H1 (cell line): ENCODE data around the gene PLTP. TPM values are rescaled to one million over a fixed set of nuclear protein-coding genes. Genes with fewer than 3 reads are reported as not detected.

Source experiments
- CTCF ChIA-PET: fragments of 300-600 bp; sonication (Branson Sonifier 250); formaldehyde crosslinking; loops from one replicate; lab custom pipeline; 2021; ENCODE audit not compliant: partially characterized antibody; lab: Charles Lee
- POLR2A ChIA-PET: fragments of 300-600 bp; sonication (Branson Sonifier 250); formaldehyde crosslinking; loops from one replicate; lab custom pipeline; 2021; ENCODE audit warnings: inconsistent platforms; ENCODE audit not compliant: partially characterized antibody; lab: Charles Lee
- DNase-seq, 2 experiments: peaks; one replicate each; pipeline versions ENCODE4 v3.0.0 to v3.0.0-alpha.2; 2010 to 2022; ENCODE audit warnings: low spot score in 2 of 2, low read depth in 1 of 2, mixed read lengths in 1 of 2
- FAIRE-seq: peaks from 2 replicates; lab custom pipeline; 2011; peaks lifted over from hg19 to GRCh38; lab: Jason Lieb, UNC
- H2AFZ ChIP-seq: 2 replicates; pipeline ENCODE4 v1.8.1; 2012; ENCODE audit warnings: low read length, inconsistent platforms
- H2AK5ac ChIP-seq: 2 replicates; pipeline ENCODE4 v1.6.1; 2013; ENCODE audit warnings: low read depth, low read length
- H2BK120ac ChIP-seq: replicated peaks from 2 replicates; pipeline ENCODE3; 2013; ENCODE audit warnings: low read depth, low read length, inconsistent platforms
- H2BK12ac ChIP-seq: 2 replicates; pipeline ENCODE4 v1.6.1; 2013; ENCODE audit warnings: low read depth, low read length
- H2BK15ac ChIP-seq: 2 replicates; pipeline ENCODE4 v1.6.1; 2013; ENCODE audit warnings: low read length
- H2BK20ac ChIP-seq: 2 replicates; pipeline ENCODE4 v1.6.1; 2013; ENCODE audit warnings: low read length
- H2BK5ac ChIP-seq: 2 replicates; pipeline ENCODE4 v1.6.1; 2013; ENCODE audit warnings: low read depth, low read length
- H3K14ac ChIP-seq: 2 replicates; pipeline ENCODE4 v1.6.1; 2013; ENCODE audit warnings: inconsistent platforms; ENCODE audit not compliant: insufficient read length
- H3K18ac ChIP-seq: 2 replicates; pipeline ENCODE4 v1.6.1; 2013; ENCODE audit warnings: low read length; ENCODE audit errors: extremely low read depth
- H3K23ac ChIP-seq: 2 replicates; pipeline ENCODE4 v1.6.1; 2013; ENCODE audit warnings: inconsistent platforms; ENCODE audit not compliant: insufficient read length
- H3K23me2 ChIP-seq: 2 replicates; pipeline ENCODE4 v1.6.1; 2013; ENCODE audit warnings: low read depth, low read length
- H3K27ac ChIP-seq: 2 replicates; pipeline ENCODE4 v1.6.1; 2011; ENCODE audit warnings: low read depth, low read length, inconsistent platforms
- H3K27me3 ChIP-seq, 4 experiments: replicated peaks in 1 of 4; 1 replicate in 1 of 4; 2 replicates in 3 of 4; pipeline versions ENCODE4 v1.6.1 to v1.8.1; 2011 to 2013; ENCODE audit warnings: low read length in 3 of 4, mild to moderate bottlenecking in 3 of 4, inconsistent platforms in 2 of 4, mixed read lengths in 2 of 4, moderate library complexity in 1 of 4; ENCODE audit not compliant: control insufficient read depth in 3 of 4, insufficient read depth in 3 of 4; ENCODE audit errors: extremely low read depth in 1 of 4
- H3K36me3 ChIP-seq, 4 experiments: 2 replicates each; pipeline versions ENCODE4 v1.6.1 to v1.8.1; 2011 to 2013; ENCODE audit warnings: mild to moderate bottlenecking in 4 of 4, low read length in 3 of 4, moderate library complexity in 2 of 4, control low read depth in 1 of 4, inconsistent platforms in 1 of 4; ENCODE audit not compliant: insufficient read depth in 4 of 4, control insufficient read depth in 2 of 4
- H3K4ac ChIP-seq: replicated peaks from 2 replicates; pipeline ENCODE3; 2013; ENCODE audit warnings: low read length, low read depth, mixed read lengths, inconsistent platforms; ENCODE audit not compliant: insufficient read length
- H3K4me1 ChIP-seq, 4 experiments: replicated peaks in 1 of 4; 1 replicate in 1 of 4; 2 replicates in 3 of 4; pipeline versions ENCODE4 v1.6.1 to v1.8.1; 2011 to 2013; ENCODE audit warnings: low read length in 3 of 4, inconsistent platforms in 2 of 4, mixed read lengths in 1 of 4; ENCODE audit not compliant: insufficient read depth in 4 of 4, control insufficient read depth in 3 of 4
- H3K4me2 ChIP-seq, 2 experiments: 2 replicates each; pipeline versions ENCODE4 v1.6.1 to v1.8.1; 2011 to 2013; ENCODE audit warnings: low read depth in 2 of 2, low read length in 2 of 2, control low read depth in 1 of 2, inconsistent platforms in 1 of 2, mild to moderate bottlenecking in 1 of 2; ENCODE audit not compliant: insufficient read depth in 1 of 2
- H3K4me3 ChIP-seq, 4 experiments: fragments of 200-600, 300-600 bp in 1 of 4; sonication (generic), shearing (Covaris generic), sonication (Bioruptor Twin) in 1 of 4; 2 replicates each; pipeline versions ENCODE4 v1.5.1 to v1.8.1; 2011 to 2016; ENCODE audit warnings: low read length in 4 of 4, low read depth in 3 of 4, control low read depth in 2 of 4, inconsistent platforms in 2 of 4, mild to moderate bottlenecking in 2 of 4, mixed read lengths in 1 of 4, moderate library complexity in 1 of 4; ENCODE audit not compliant: insufficient read depth in 2 of 4; ENCODE audit errors: extremely low read depth in 1 of 4
- H3K56ac ChIP-seq: replicated peaks from 2 replicates; pipeline ENCODE3; 2013; ENCODE audit warnings: low read depth, mild to moderate bottlenecking, mixed read lengths, low read length, inconsistent platforms; ENCODE audit not compliant: insufficient read length
- H3K79me1 ChIP-seq: 2 replicates; pipeline ENCODE4 v1.6.1; 2013; ENCODE audit warnings: low read depth, low read length, control low read depth
- H3K79me2 ChIP-seq, 2 experiments: 2 replicates each; pipeline versions ENCODE4 v1.6.1 to v1.8.1; 2012 to 2013; ENCODE audit warnings: low read length in 2 of 2, mild to moderate bottlenecking in 2 of 2, inconsistent platforms in 1 of 2; ENCODE audit not compliant: insufficient read depth in 2 of 2, control insufficient read depth in 1 of 2
- H3K9ac ChIP-seq, 4 experiments: replicated peaks in 1 of 4; 1 replicate in 1 of 4; 2 replicates in 3 of 4; pipeline versions ENCODE4 v1.6.1 to v1.8.1; 2011 to 2013; ENCODE audit warnings: low read depth in 3 of 4, low read length in 3 of 4, control low read depth in 2 of 4, mild to moderate bottlenecking in 2 of 4, moderate library complexity in 2 of 4, inconsistent platforms in 1 of 4; ENCODE audit errors: extremely low read depth in 1 of 4
- H3K9me3 ChIP-seq, 2 experiments: 2 replicates each; pipeline versions ENCODE4 v1.6.1 to v1.8.1; 2012 to 2013; ENCODE audit warnings: mild to moderate bottlenecking in 2 of 2, moderate library complexity in 2 of 2, control low read depth in 1 of 2, inconsistent platforms in 1 of 2, low read depth in 1 of 2, low read length in 1 of 2, mixed read lengths in 1 of 2; ENCODE audit not compliant: insufficient read depth in 2 of 2
- H4K20me1 ChIP-seq, 2 experiments: replicated peaks in 1 of 2; 2 replicates each; pipeline versions ENCODE3 to v1.8.1; 2011 to 2013; ENCODE audit warnings: inconsistent platforms in 2 of 2, low read length in 2 of 2, mild to moderate bottlenecking in 1 of 2; ENCODE audit not compliant: insufficient read depth in 2 of 2, control insufficient read depth in 1 of 2
- H4K5ac ChIP-seq: 2 replicates; pipeline ENCODE4 v1.6.1; 2013; ENCODE audit warnings: low read length, low read depth, mixed read lengths, inconsistent platforms; ENCODE audit not compliant: insufficient read length
- H4K8ac ChIP-seq: 2 replicates; pipeline ENCODE4 v1.8.0; 2013; ENCODE audit warnings: mild to moderate bottlenecking, moderate library complexity, low read length, inconsistent platforms; ENCODE audit not compliant: insufficient read depth; ENCODE audit errors: extremely low read depth
- H4K91ac ChIP-seq: replicated peaks from 2 replicates; pipeline ENCODE3; 2013; ENCODE audit warnings: low read length, mixed read lengths, inconsistent platforms; ENCODE audit not compliant: insufficient read length
- CBX5 ChIP-seq: fragments of 300-800, 300-1000 bp; sonication (generic); IDR thresholded peaks from 2 replicates; pipeline ENCODE4 v1.7.1; 2016; ENCODE audit warnings: antibody characterized with exemption, low read length, low read depth
- CHD2 ChIP-seq: IDR thresholded peaks from 2 replicates; pipeline ENCODE4 v1.6.1; 2012; ENCODE audit warnings: low read length, improper control_type of control experiment
- CREB1 ChIP-seq: IDR thresholded peaks from 2 replicates; pipeline ENCODE4 v1.6.1; 2012; ENCODE audit warnings: inconsistent platforms
- EGR1 ChIP-seq: IDR thresholded peaks from 2 replicates; pipeline ENCODE4 v1.6.1; 2011; ENCODE audit warnings: low read depth, low read length, borderline replicate concordance
- FOSL1 ChIP-seq: IDR thresholded peaks from 2 replicates; pipeline ENCODE4 v1.6.1; 2011; ENCODE audit warnings: mild to moderate bottlenecking, low read depth, low read length, moderate library complexity; ENCODE audit not compliant: insufficient read depth
- HDAC2 ChIP-seq, 2 experiments: fragments of 300-600 bp in 1 of 2; sonication (generic) in 1 of 2; IDR thresholded peaks; 2 replicates each; pipeline ENCODE4 v1.6.1; 2011 to 2012; ENCODE audit warnings: low read depth in 2 of 2, low read length in 2 of 2, mild to moderate bottlenecking in 2 of 2, moderate library complexity in 2 of 2, borderline replicate concordance in 1 of 2, inconsistent platforms in 1 of 2
- PHF8 ChIP-seq: fragments of 200-600 bp; sonication (generic); conservative IDR thresholded peaks from 2 replicates; pipeline ENCODE4 v1.7.1; 2012; ENCODE audit warnings: low read depth, mild to moderate bottlenecking, inconsistent platforms, low read length, moderate library complexity
- POLR2AphosphoS5 ChIP-seq: IDR thresholded peaks from 2 replicates; pipeline ENCODE4 v1.6.1; 2011; ENCODE audit warnings: low read depth, low read length
- RFX5 ChIP-seq: IDR thresholded peaks from 2 replicates; pipeline ENCODE4 v1.6.1; 2011; ENCODE audit warnings: low read depth, low read length, improper control_type of control experiment, borderline replicate concordance
- SP2 ChIP-seq: IDR thresholded peaks from 2 replicates; pipeline ENCODE4 v1.6.1; 2012; ENCODE audit warnings: mild to moderate bottlenecking, low read length, inconsistent platforms
- TAF1 ChIP-seq: IDR thresholded peaks from 2 replicates; pipeline ENCODE4 v1.6.1; 2011; ENCODE audit warnings: mild to moderate bottlenecking, low read depth, low read length
- YY1 ChIP-seq: IDR thresholded peaks from 2 replicates; pipeline ENCODE4 v1.6.1; 2011; ENCODE audit warnings: low read depth, mild to moderate bottlenecking, low read length
- WGBS, 2 experiments: shearing (Covaris generic) in 1 of 2; methylation state at CpG; one replicate each; pipeline versions ENCODE4 v1.1.6 to v1.1.7; 2013 to 2015; ENCODE audit warnings: low lambda C conversion rate in 2 of 2, mixed read lengths in 2 of 2, inconsistent platforms in 1 of 2, low coverage in 1 of 2, missing lambda C conversion rate in 1 of 2; ENCODE audit not compliant: insufficient replicate concordance in 2 of 2, insufficient coverage in 1 of 2, insufficient read length in 1 of 2; ENCODE audit errors: extremely low coverage in 1 of 2, missing lambda C conversion rate in 1 of 2; 5-methylcytosine and 5-hydroxymethylcytosine counted together
- polyA plus RNA-seq, 7 experiments: library from polyadenylated mRNA; depleted of rRNA in 3 of 7; stranded (reverse) in 5 of 7; unstranded in 2 of 7; fragments of >200 nt in 5 of 7; fragments of 200-250 nt in 2 of 7; gene quantifications; 1 replicate in 5 of 7; 2 replicates in 1 of 7; 4 replicates in 1 of 7; pipeline versions ENCODE4 v1.2.1 to v1.2.3, GENCODE V29; 2011 to 2013; ENCODE audit warnings: missing spikeins in 2 of 7, mixed read lengths in 2 of 7
- total RNA-seq: library from RNA; stranded (reverse); fragmentation: NEBNext Ultra II Directional; extraction: Animal tissue kit (Norgen Biotek cat#: 25700); gene quantifications from 2 replicates; pipeline ENCODE4 v1.2.1, GENCODE V29; 2021

PLTP gene
- total and polyA plus RNA-seq, 2 of the 8 experiments (the other 6 are each of a cell fraction or from before 2014, with no cell fraction given), result 120 to 194 TPM

DNA sequence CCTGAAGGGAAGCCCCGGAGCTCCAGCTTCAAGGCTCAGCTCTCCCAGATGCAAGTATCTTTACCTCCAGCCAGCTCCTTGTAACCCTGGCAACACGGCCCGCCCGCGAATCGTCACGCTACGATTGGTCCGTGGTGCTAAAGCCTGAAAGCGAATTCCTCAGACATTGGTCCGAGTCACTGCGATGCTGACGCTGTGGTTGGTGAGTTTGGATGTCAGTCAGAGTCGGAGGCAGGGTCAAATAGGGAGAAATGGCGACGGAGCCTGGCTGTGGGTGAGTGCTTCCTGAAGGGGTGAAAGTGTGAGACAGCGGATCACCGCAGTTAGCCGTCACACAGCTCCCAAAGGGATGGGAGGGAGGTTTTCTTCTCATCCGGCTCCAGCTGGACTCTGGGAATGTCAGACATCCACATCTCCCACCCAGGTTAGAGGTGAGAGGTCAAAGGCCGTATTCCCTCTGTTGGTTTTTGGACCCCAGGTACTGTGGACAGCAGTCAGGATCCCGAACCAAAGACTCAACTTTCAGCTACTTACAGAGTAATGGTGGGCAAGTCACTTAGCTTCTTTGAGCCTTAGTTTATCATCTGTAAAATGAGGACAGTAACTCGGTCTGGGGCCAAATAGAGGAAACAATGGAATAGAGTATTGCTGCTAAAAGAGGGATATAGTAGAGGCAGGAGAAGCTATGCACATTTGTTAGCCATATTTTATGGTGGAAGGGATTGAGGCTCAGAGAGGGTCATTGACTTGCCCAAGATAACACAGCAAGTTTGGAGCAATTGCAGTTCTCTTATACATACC is 30.8 kb downstream of the PLTP start, which contains the start of gene ZSWIM1:
Gene ZSWIM1, plus strand, starts transcription at position 240 of the 801 bp plus-strand sequence. CDS start 1,366 bp downstream, outside the sequence.
- H2BK15ac ChIP-seq, result peak within 1 kb of the TSS; percentile 89; the same call in 1 of the 2 replicates
- no peaks in the 10 kb centered on the region for H3K79me1 ChIP-seq
- H3K4me1 ChIP-seq, result no peaks in the 10 kb centered on the region
- H3K79me2 ChIP-seq, result peaks cover 0 to 16% of the 10 kb centered on the region in 2 experiments; a peak in 1 of 4 replicates
- H3K4me3 ChIP-seq, result peak within 1 kb of the TSS; percentile 80 to 99 (median 90)
- peak within 1 kb of the TSS; percentile 94; the same call in 1 of the 2 replicates for H4K8ac ChIP-seq
- peak within 1 kb of the TSS; percentile 90 for H2BK5ac ChIP-seq
- peak; percentile 98 to 99 for DNase-seq
- H3K9me3 ChIP-seq, result no peaks in the 10 kb centered on the region
- H3K4ac ChIP-seq, result peak within 1 kb of the TSS; percentile 40
- no peak within 1 kb of the TSS for H2BK20ac ChIP-seq
- H2AK5ac ChIP-seq, result no peak within 1 kb of the TSS
- H3K9ac ChIP-seq, result peak within 1 kb of the TSS; percentile 67 to 94 (median 71)
- H2BK12ac ChIP-seq, result 0 out of 2 replicates have a peak within 1 kb of the TSS, but pooled peaks have one; percentile 28
- peak within 1 kb of the TSS; percentile 22; the same call in 1 of the 2 replicates for H2AFZ ChIP-seq
- H4K5ac ChIP-seq, result no peak within 1 kb of the TSS
- H3K36me3 ChIP-seq, result peaks cover 14 to 28% (median 20%) of the 10 kb centered on the region in 4 experiments
- peak within 1 kb of the TSS; percentile 69 for H3K27ac ChIP-seq
- peak within 1 kb of the TSS; percentile 12 for H2BK120ac ChIP-seq
- CTCF ChIA-PET, result interaction anchor here (0.8 to 2.8 kb wide), 9 partner anchors 9 to 89 kb away, joined by 3 to 14 read pairs (median 4); partner anchors contain the start of genes CTSA, NEURL2 and PLTP
- no peak within 1 kb of the TSS for H3K14ac ChIP-seq
- no peak within 1 kb of the TSS for H3K23ac ChIP-seq
- FAIRE-seq, result peak; percentile 85
- H3K27me3 ChIP-seq, result no peaks in the 10 kb centered on the region
- H3K23me2 ChIP-seq, result peaks cover 5% of the 10 kb centered on the region
- POLR2A ChIA-PET, result interaction anchor here (0.6 to 5.7 kb wide), 25 partner anchors 10 to 332 kb away, joined by 3 to 55 read pairs (median 5); partner anchors contain the start of genes ACOT8, CTSA, NEURL2 and PCIF1
- H4K91ac ChIP-seq, result no peak within 1 kb of the TSS
- H3K4me2 ChIP-seq, result peak within 1 kb of the TSS; percentile 73 to 88
- H3K18ac ChIP-seq, result peak within 1 kb of the TSS; percentile 88
- 5% methylated on average over 23 of the region's 23 CpGs; no CpG with 5 or more reads in 1 of the 2 experiments for WGBS, 2 experiments
- peaks cover 0 to 7% of the 10 kb centered on the region in 2 experiments for H4K20me1 ChIP-seq
- H3K56ac ChIP-seq, result no peak within 1 kb of the TSS
- peak; percentile 96 for TF ChIP-seq CHD2
- peak; percentile 61; the same call in 1 of the 2 replicates for TF ChIP-seq RFX5
- peak; percentile 93 for TF ChIP-seq TAF1
- peak; percentile 94 for TF ChIP-seq YY1
- peak; percentile 89 for TF ChIP-seq POLR2AphosphoS5
- TF ChIP-seq SP2, result peak; percentile 95
- no peak for TF ChIP-seq FOSL1
- TF ChIP-seq CBX5, result no peak
- TF ChIP-seq EGR1, result no peak
- TF ChIP-seq HDAC2 (IDR thresholded peaks at IDR 0.05; ENCODE audit: borderline replicate concordance in 1 of 2, low read depth in 2 of 2, low read length in 2 of 2), result peak in 1 of 2 experiments; percentile 69; a peak in 1 of 4 replicates
- TF ChIP-seq PHF8, result peak; percentile 79
- peak; percentile 83 for TF ChIP-seq CREB1
